ENCODE measurements around the gene ANKRD6.

The ANKRD6 gene

DNA sequence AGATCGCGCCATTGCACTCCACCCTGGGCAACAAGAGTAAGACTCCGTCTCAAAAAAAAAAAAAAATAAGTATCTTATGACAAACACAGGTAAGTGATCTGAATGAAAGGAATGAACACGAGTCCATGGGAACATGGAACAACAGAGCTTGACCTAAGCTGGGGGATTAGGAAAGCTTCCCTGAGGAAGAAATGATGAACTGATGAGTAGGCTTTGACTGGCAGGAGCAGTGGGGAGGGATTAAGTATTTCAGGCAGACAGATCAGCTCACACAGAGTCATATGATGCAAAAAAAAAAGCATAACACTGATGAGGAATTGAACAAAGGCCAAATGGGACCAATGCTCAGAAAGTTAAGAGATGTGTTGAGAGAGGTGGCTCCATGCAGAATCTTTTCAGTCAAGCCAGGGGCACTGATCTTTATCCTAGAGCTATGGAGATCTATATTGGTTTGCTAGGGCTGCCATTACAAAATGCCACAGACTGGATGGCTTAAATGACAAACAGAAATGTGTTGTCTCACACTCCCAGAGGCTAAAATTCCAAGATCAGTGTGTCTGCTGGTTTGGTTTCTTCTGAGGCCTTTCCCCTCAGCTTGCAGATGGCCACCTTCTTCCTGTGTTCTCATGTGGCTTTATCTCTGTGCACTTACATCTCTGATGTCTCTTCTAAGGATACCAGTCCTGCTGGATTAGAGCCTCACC lies 85.6 kb downstream of the ANKRD6 start:
- DNase-seq = no peak

DNA sequence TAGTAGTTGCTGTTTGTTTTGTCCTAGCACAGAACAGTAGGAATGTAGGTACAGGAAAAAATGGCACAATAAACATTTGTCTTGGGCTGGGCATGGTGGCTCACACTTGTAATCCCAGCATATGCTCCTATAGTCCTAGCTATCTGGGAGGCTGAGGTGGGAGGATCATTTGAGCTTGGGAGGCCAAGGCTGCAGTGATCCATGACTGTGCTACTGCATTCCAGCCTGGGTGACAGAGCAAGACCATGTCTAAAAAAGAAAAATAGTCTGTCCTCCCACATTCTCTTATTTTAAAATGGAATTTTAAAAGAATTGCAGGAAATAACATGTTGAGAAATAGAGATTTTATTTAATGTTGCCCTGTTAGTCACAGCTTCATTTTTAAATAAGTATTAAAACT lies 87.8 kb downstream of the ANKRD6 start:
- no peak for DNase-seq

DNA sequence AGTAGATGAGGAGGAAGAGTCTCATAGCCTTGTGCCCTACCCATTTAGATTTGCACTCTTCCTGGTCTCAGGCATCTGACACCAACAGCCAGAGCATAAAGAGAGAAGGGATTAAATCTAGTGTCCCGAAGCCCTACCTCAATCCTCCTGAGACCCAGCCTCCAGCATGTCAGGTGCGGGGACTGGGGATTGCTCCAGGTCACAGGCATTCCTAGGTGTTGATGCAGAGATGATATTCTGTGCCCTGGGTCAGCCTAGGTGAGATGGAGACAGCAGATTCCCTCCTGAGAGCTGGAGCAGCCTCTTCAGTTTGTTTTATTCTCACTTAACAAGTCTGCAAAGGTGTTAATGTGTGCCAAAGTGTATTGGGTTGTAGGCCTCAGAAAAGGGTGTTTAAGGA lies 89.8 kb downstream of the ANKRD6 start:
- DNase-seq = no peak

DNA sequence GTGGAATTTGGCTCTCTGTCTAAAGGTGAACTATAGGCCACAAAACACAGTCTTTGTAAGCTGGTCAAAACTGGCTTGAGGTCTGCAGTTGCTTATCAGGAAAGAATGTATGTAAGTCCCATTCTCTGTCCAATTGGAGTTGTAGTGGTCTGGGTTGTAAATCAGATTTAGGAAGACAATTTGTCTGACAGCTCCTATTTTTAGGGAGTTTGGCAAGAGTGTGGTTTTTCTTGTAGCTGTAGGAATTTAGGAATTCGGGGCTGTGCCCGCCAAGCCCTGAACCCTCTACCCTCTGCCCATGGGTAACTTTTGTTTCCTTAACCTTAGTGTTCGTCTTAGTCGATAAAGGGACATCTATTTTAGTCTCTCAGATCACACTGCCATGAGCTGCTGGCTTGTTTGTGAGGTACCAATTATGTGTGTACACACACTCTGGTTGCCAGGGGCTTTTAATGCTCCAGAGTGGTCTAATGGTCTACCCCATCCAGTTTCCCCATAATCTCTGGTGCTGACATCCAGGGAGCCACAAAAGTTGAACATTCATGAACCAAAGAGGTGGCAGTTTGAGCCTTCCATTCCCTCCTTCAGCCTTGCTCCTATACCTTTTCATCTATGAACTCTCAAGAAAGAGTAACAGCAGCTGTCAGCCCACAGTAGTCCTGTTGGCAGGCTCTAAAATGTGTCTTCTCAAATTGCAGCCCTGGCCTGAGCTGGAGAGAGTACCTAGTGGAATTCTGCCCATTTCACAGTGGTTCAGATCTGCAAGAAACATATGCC lies 93.0 kb downstream of the ANKRD6 start:
- peak; percentile 43 for DNase-seq

DNA sequence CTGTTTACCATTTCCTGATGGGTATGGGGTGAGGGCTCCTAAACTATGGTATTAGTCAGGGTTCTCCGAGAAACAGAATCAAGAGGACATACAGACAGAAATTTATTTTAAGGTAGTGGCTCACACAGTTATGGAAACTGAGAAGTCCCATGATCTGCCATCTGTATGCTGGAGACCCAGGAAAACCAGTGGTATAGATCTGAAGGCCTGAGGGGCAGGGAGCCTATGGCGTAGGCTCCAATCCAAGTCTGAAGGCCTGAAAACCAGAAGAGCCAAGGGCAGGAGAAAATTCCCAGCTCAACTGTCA lies 93.6 kb downstream of the ANKRD6 start:
- DNase-seq = no peak

DNA sequence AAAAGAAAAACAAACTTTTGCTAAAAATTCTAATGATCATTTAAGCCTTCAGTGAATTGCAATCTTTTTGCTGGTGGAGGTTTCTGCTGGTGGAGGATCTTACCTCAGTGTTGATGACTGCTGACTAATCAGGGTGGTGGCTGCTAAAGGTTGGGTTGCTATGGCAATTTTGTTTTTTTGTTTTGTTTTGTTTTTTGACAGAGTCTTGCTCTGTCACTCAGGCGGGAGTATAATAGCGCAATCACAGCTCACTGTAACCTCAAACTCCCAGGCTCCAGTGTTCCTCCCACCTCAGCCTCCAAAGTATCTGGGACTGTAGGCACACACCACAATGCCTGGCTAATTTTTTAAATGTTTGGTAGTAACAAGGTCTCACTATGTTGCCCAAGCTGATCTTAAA lies 94.7 kb downstream of the ANKRD6 start:
- no peak for DNase-seq

DNA sequence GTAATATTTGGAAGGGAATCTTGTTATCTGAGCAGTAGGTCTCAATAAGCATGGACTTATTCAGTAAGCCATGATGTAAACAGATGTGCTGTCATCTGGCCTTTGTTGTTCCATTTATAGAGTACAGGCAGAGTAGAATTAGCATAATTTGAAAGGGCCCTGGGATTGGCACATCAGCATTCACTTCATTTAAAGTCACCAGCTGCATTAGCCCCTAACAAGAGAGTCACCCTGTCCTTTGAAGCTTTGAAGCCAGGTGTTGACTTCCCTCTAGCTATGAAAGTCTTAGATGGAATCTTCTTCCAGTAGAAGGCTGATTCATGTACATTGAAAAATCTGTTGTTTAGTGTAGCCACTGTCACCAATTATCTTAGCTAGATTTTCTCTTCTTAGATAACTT lies 95.9 kb downstream of the ANKRD6 start:
- DNase-seq = no peak

DNA sequence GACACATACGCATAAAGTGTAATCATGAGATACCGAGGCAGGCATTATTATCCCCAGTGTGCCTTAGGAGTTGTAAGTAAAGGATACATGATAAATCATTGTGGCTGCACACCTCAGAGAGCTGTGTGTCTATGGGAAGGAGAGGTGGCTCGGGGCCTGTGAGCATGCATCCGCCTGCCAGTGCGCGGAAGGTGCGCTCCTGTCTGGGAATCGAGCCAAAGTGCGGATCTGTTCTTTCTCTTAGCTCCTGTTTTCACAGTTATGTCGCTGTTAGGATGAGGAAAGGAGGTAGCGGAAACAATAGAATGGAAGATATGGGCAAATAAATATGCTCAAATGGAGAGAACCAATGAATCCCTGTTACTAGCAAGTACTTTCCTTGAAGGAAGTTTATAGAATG lies 98.0 kb downstream of the ANKRD6 start:
- DNase-seq = peak; percentile 24

DNA sequence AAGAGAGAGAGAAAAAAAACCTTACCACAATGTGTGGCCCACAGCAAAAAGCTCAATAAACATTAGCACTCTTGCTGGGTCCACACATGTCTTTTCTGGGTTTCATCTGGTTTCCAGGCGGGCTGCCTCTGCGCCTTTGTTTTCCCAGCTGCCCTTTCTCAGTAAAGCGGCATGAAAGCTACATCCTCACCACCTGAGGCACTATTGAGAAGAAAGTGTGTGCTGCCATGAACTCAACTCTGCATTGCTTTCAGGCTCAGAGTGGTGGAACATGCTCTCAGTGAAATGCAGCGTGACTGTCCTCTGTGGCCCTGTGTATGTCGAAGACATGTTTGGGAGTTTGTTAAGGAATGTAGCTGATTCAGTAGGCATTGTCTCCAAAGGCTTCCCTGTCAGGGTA lies 103.3 kb downstream of the ANKRD6 start:
- DNase-seq = peak; percentile 93

DNA sequence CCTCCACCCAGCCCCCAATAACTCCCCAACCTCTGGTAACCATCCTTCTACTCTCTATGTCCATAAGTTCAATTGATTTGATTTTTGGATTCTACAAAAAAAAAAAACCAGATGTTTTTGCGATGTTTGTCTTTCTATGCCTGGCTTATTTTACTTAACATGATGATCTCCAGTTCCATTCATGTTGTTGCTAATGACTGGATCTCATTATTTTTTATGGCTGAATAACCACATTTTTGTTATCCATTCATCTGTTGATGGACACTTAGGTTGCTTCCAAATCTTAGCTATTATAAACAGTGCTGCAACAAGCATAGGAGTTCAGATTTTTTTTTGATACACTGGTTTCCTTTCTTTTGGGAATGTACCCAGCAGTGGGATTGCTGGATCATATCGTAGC lies 106.8 kb downstream of the ANKRD6 start:
- peak; percentile 43 for DNase-seq

DNA sequence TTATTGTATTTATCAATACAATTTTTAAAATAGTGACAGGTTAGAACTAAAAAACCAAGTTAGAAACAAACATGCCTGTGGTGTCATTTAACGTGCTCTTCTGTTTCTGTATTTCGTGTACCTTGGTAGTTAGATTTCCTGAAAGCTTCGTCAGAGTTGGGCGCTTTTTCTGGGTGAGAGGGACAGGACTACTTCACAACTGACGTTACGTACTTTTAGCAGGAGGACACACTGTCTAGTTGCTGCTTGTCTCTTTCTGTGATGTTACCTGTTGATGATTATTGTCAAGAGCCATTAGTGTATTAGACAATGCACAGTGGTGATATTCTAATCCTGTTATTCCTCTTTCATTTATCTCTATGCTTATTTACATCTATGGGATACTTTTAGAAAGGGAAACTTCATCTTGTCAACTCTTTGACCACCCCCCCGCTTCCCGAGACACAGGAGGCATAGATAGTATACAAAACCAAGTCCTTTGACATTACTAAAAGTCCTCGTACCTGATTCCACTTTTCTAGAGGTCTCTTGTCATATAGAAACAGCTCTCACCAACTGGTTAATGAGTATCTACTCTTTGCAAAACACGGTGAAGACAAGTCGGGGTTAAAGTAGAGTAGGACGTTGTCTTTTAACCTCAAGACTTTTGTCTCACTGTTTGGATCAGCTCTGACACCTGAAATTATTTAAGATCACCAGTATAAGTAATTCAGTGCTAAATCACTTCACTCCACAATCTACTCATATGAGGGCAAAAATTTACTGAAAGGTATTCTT lies 109.3 kb downstream of the ANKRD6 start:
- DNase-seq = no peak

DNA sequence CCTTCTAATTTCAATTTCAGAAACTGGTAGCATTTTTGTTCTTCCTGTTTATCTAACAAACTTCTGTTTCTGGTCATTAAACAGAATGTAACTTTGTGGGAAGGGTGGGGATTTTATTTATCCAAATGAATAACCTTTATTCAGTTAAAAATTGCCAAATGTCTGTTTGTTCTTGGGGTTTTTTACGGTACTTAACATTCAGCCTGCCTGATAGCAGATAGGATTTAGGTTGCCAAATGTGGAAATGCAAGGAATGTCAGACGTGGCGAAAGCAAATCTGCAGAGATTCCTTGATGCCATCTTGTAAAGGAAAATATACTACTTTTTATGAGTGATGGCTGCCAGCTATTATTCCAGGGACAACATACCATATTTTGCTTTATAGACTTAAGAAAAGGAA lies 109.9 kb downstream of the ANKRD6 start:
- no peak for DNase-seq

DNA sequence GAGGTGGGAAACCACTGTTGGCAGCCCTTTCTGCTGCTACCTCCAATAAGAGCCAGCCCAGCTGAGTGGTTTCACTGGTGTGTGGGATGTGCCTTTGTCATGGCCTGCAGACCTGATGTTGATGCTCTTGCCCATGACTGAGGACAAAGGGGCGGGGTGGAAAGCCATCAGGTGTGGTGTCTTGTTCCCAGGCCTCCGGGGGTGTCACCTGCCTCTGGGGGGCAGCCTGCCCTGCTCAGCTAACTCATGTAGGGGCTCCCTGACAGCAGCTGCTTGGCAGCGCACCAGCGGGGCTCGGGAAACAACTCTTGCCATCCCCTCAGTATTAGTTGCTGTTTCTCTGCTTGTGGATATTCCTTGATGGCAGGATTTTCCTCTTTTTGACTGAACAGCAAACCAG lies 114.3 kb downstream of the ANKRD6 start:
- DNase-seq = peak; percentile 32

DNA sequence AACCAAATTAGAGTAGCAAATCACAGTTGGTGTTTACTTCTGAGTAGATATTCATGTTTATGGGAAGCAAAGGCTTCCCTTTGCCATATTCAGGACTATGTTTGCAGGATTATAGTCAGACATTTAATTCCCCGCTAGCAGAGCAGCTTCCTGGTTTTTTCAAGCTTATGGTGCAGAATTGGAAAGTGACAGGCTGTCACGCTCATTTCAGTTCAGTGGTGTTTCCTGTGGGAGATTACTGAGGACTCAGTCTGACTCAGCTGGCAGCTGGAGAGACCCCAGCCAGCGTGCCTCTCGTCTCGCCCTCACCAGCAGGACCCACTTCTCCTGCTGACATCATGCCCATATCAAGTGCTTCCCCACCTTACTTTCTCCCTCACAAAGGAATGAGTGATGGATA lies 120.5 kb downstream of the ANKRD6 start:
- DNase-seq = peak; percentile 71

DNA sequence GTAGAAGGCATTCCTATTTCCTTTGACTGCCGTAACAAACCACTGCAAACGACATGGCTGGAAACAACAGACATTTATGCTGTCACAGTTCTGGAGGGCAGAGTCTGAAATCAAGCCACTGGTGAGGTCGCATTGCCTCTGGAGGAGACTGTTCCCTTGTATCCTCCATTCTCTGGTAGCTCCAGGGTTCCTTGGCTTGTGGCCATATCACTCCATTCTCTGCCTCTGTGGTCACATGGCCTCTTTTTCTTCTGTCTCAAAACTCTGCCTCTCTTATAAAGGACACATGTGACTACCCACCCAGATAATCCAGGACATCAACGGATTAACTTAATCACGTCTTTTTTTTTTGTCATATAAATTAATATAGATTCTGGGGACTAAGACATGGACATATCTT lies 121.2 kb downstream of the ANKRD6 start:
- DNase-seq = peak; percentile 92

DNA sequence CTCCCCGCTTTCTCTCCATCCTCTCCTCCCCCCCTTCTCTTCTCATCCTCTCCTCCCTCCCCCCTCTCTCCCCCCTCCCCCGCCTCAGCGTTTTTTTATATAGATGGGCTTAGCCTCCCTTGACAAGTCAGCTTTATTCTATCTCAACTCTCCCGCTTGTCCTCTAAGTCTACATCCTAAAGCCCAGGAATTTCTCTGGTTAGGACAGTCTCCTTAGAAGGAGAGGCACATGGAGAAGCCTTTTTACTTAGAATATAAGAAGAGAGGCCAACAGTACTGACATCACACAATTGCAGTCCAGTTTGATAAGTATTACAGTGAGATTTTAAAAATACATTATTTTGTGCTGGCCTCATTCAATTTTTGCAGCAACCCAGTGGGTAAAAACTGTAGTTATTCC lies 122.1 kb downstream of the ANKRD6 start:
- peak; percentile 88 for DNase-seq

DNA sequence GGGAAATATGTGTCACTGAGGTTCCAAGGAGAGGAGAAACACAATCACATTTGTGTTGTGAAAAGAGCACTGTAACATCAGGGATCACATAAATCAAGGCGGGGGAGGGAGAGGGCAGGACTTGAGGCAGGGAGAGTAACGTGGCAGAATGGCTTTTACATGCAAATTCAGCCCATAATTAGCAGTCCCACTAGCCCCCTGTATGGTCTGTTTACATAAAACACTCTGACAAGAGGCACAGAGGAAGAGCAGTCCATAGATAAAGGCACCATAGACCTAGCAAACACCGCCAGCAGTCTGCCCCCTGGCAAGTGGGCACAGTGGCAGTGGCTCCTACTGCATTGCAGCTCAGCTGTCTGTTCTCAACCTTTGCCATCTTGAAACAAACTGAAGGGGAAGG lies 122.9 kb downstream of the ANKRD6 start:
- peak; percentile 99 for DNase-seq

DNA sequence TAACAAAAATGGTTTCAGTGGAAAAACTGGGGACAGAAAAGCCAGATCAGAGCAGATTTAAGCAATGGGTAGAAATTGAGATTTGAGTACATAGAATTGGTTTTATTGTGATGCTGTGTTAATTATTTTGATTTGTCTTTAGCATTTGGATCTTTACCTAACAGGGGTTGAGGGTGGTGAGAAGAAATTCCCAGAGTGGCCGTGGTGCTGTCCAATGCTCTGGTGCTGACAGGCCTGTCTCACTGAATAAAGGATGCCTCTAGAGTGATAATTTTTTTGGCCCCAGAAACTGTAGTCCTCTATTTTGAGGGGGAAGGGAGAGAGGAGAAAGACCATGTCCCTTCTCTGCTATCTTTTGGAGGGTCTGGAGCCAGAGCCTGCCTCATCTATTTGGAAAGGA lies 126.5 kb downstream of the ANKRD6 start:
- DNase-seq = no peak

DNA sequence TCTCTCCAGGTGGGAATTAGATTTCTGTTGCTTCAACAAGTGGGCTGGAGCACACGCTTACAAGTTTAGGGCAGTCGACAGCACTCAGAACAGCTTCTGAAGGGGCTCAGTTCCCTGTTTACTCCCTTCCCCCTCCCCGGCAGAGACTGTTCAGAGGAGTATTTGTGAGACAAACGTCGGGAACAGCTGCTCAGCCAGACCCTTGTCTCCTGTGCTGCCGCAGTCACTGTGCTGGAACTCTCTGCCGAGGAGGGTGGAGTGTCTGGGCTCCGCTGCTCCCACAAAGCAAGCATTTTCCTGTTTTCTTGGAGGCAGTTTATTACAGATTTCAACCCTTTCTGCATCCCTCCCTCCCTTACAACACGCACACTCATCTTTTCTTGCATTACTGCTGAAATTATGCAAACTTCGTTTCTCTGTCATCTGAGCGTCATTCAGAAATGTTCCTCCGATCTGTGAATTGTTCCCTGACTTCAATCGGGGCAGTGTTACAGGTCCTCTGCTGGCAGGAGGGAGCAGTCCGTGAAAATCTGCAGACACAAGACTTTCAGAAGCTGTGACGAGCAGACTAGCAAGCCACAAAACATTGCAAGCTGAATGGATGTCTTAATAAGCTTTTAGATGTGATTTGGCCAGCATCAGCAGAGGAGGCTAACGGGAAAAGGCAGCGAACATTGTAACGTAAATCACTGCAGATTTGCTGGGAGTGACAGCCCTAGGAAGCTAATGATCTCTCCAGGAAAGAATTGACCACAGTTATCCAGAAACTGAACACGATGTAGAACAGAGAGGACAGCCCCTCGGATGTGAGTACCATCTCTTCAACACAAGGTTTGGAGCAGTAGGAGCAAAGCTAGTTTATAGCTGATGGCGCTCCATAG lies 129.4 kb downstream of the ANKRD6 start:
- peak; percentile 89 for DNase-seq

DNA sequence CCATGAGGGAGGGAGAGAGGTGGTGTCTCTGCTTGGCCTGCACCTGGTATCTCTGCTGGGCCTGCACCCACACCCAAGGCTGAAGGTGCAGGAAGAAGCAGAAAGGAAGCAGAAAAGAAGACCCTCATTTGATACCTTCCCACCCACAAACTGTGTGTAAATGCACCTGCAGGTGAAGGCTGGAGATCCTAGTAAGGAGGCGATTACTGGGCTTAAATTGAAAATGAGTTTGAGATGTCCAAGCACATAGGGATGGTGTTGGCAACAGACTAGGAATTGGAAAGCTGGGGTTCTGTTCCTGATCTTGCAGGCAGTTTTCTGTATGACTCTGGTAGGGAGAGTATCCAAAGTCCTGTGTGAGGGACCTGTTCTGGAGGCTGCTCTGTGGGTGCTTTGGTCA lies 130.9 kb downstream of the ANKRD6 start:
- no peak for DNase-seq

DNA sequence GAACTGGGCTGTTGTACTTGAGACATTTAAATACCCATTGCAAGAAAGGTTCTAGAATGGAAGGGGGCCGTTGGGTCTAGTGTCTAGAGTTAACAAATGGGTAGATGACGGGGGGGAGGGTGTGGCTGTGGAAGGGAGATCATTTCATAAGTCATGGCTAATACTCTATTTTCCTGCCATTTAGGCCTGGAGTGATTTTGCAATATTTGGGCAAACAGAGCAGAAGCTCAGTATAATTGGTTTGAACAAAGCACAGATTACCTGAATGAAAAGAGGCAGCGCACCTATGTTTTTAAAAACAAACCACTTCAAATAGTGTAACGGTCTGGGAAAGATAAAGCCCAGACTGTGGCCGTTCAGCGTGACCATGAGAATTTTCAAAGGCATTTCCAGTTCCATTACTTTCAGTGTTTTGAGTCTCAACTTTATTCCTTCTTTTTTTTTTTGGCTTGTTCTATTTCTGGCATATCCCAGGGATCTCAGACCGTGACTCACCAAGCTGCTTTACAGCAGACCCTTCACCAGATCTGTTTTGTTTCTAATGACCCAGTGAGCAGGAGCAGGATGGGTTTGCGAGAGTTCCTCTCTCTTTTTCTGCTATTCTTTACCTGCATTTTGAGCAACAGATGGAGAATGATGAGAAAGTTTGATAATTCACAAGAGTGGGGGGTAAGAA lies 131.9 kb downstream of the ANKRD6 start:
- DNase-seq = peak; percentile 96

DNA sequence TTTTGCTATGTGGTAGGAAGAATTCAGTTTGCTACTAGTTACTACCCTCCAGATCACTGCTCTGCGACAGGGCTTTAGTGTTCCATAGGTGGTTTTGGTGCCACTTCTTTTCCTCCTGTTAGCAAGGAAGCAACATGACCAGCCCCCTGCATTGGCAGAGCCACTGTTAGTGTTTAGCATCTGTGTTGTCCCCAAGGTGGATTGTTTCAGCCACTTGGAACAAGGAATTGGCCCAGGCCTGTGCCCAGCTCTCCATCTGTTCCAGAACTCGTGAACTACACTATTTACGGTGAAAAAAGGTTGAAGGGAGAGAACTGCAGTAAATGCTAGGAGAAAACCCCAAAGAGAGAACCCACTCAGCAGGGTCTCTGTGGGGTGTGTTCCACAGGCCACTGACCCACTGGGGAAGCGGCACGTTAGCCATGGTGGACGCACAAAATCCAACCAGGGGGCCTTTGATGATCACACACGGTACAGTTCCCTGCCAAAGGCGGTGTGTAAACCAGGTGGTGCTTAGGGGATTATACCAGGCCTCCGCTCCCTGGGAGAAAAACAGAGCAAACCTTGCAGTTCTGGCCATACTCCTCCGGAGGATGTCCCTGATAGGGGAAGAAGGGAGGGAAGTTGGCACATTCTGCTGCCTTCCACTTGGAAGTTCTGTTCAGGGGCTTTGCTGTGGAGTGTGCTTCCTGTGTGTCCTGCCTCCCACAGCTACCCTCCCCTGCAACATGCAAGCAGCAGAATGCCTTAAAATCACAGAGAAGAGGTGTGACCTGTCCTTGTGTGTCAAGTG lies 133.3 kb downstream of the ANKRD6 start:
- DNase-seq = peak; percentile 66

All from NCI-H69 (cell line).